ENCODE results near the gene CKS2.

DNA sequence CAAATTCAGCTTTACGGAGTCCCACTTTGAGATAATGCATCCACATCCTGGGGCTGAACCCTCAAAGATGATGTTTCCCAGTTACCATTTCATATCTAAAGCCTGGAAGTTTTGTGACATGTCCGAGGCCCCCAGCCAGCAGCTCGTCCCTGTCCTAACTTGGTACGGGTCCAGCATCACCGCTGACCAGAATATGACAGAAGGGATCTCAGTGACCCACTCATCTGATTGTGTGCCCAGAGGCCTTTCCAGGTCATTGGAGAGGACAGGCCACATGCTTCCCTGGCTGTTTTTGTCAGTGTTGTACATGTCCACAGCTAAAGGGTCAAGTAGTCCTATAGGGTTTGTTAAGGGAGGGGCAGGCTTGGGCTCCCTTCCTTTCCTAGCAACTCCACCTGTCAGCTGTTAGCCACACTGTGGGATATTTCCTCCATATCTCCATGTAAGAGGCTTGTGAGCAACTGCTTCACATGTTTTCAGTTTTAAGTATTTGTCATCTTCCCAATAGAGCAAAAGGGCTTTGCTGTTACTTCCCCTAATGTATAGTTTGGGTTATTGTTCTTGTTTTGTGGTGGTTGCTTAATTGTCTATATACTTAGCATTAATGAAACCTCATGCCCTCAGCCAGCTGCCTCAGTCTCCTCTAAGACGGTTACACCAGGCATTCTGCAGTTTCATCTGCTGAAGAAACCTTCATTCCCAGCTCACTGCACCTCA, 40.7 kb downstream of the CKS2 start:
- TF ChIP-seq, protein P1, sequence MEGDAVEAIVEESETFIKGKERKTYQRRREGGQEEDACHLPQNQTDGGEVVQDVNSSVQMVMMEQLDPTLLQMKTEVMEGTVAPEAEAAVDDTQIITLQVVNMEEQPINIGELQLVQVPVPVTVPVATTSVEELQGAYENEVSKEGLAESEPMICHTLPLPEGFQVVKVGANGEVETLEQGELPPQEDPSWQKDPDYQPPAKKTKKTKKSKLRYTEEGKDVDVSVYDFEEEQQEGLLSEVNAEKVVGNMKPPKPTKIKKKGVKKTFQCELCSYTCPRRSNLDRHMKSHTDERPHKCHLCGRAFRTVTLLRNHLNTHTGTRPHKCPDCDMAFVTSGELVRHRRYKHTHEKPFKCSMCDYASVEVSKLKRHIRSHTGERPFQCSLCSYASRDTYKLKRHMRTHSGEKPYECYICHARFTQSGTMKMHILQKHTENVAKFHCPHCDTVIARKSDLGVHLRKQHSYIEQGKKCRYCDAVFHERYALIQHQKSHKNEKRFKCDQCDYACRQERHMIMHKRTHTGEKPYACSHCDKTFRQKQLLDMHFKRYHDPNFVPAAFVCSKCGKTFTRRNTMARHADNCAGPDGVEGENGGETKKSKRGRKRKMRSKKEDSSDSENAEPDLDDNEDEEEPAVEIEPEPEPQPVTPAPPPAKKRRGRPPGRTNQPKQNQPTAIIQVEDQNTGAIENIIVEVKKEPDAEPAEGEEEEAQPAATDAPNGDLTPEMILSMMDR (IDR thresholded peaks at IDR 0.05 in 8 of 11, conservative IDR thresholded peaks at IDR 0.05 in 3 of 11) = no peak
- TF ChIP-seq POLR2A (IDR thresholded peaks at IDR 0.05) = no peak

Measured in spleen (tissue), 7 donors.